B cell (primary cell): ENCODE data around the gene BHLHA15. TPM values are rescaled to one million over a fixed set of nuclear protein-coding genes. Genes with fewer than 3 reads are reported as not detected.

Source experiments
- ATAC-seq: fragments of 200-7000 bp; cut with Tn5 transposase; one replicate; pipeline ENCODE4 v1.10.0; 2021; ENCODE audit warnings: low read depth, mild to moderate bottlenecking, moderate number of reproducible peaks, moderate library complexity
- CTCF ChIA-PET: fragments of 350-600 bp; sonication (Branson Sonifier 250); formaldehyde crosslinking; loops from one replicate; lab custom pipeline; 2021; ENCODE audit warnings: antibody characterized with exemption, inconsistent platforms; lab: Charles Lee
- POLR2A ChIA-PET: fragments of 350-600 bp; sonication (Branson Sonifier 250); formaldehyde crosslinking; loops from one replicate; lab custom pipeline; 2021; ENCODE audit warnings: antibody characterized with exemption; lab: Charles Lee
- DNase-seq: peaks from one replicate; pipeline ENCODE4 v3.0.0; 2013
- H2AFZ ChIP-seq: 2 replicates; pipeline ENCODE4 v1.6.1; 2012; ENCODE audit warnings: mild to moderate bottlenecking, low read depth, low read length; ENCODE audit not compliant: insufficient read depth, poor library complexity, severe bottlenecking
- H3K27ac ChIP-seq, 2 donors: 1 replicate in 1 of 2; 2 replicates in 1 of 2; pipeline ENCODE4 v1.5.1; 2012 to 2013; ENCODE audit warnings: low read length in 2 of 2, mild to moderate bottlenecking in 2 of 2, moderate library complexity in 1 of 2
- H3K27me3 ChIP-seq, 4 experiments: fragments of 200-600 bp in 1 of 4; sonication (generic) in 1 of 4; replicated peaks in 1 of 4; 1 replicate in 2 of 4; 2 replicates in 2 of 4; pipeline versions ENCODE4 v1.6.1 to v1.7.0; 2013 to 2016; ENCODE audit warnings: low read length in 3 of 4, mild to moderate bottlenecking in 2 of 4, mixed read lengths in 1 of 4, moderate library complexity in 1 of 4; ENCODE audit not compliant: insufficient read depth in 4 of 4, control insufficient read depth in 3 of 4; ENCODE audit errors: control extremely low read depth in 1 of 4
- H3K36me3 ChIP-seq, 2 experiments: replicated peaks in 1 of 2; 1 replicate in 1 of 2; 2 replicates in 1 of 2; pipeline versions ENCODE4 v1.6.1 to v1.7.1; 2013; ENCODE audit warnings: low read length in 1 of 2; ENCODE audit not compliant: insufficient read depth in 2 of 2, control insufficient read depth in 1 of 2; ENCODE audit errors: control extremely low read depth in 1 of 2, extremely low read depth in 1 of 2
- H3K4me1 ChIP-seq, 2 donors: fragments of 200-600 bp in 1 of 2; sonication (generic) in 1 of 2; 1 replicate in 1 of 2; 2 replicates in 1 of 2; pipeline versions ENCODE4 v1.5.1 to v1.6.1; 2013 to 2017; ENCODE audit warnings: low read length in 2 of 2; ENCODE audit not compliant: control insufficient read depth in 2 of 2, insufficient read depth in 2 of 2
- H3K4me2 ChIP-seq: replicated peaks from 2 replicates; pipeline ENCODE3; 2012; ENCODE audit warnings: mild to moderate bottlenecking, low read depth, low read length; ENCODE audit not compliant: poor library complexity, severe bottlenecking
- H3K4me3 ChIP-seq, 5 experiments: fragments of 200-600 bp in 1 of 5; sonication (generic) in 1 of 5; 1 replicate in 3 of 5; 2 replicates in 2 of 5; pipeline versions ENCODE4 v1.5.1 to v1.7.0; 2011 to 2016; ENCODE audit warnings: low read length in 4 of 5, mild to moderate bottlenecking in 4 of 5, low read depth in 2 of 5, control low read depth in 1 of 5, moderate library complexity in 1 of 5; ENCODE audit not compliant: insufficient read depth in 1 of 5; ENCODE audit errors: control extremely low read depth in 1 of 5, extremely low read depth in 1 of 5
- H3K79me2 ChIP-seq: fragments of 200-600 bp; sonication (generic); one replicate; pipeline ENCODE4 v1.6.0; 2016; ENCODE audit warnings: low read length; ENCODE audit not compliant: control insufficient read depth, insufficient read depth
- H3K9ac ChIP-seq: fragments of 200-600 bp; sonication (generic); 2 replicates; pipeline ENCODE4 v1.6.1; 2017; ENCODE audit warnings: mild to moderate bottlenecking, low read length, moderate library complexity
- H3K9me3 ChIP-seq, 3 donors: one replicate each; pipeline versions ENCODE4 v1.6.1 to v1.7.1; 2013; ENCODE audit warnings: low read length in 2 of 3; ENCODE audit not compliant: control insufficient read depth in 2 of 3, insufficient read depth in 1 of 3; ENCODE audit errors: control extremely low read depth in 1 of 3
- H4K20me1 ChIP-seq: 2 replicates; pipeline ENCODE4 v1.6.0; 2012; ENCODE audit warnings: mild to moderate bottlenecking, low read length; ENCODE audit not compliant: insufficient read depth, control insufficient read depth, poor library complexity, severe bottlenecking
- H3K27ac Mint-ChIP-seq: one replicate; pipeline ENCODE4 v1.8.0; 2021; ENCODE audit warnings: mixed read lengths
- H3K27me3 Mint-ChIP-seq: one replicate; pipeline ENCODE4 v1.8.0; 2021; ENCODE audit warnings: mixed read lengths
- H3K4me1 Mint-ChIP-seq: one replicate; pipeline ENCODE4 v1.8.0; 2021; ENCODE audit warnings: mixed read lengths
- H3K4me3 Mint-ChIP-seq: one replicate; pipeline ENCODE4 v1.8.0; 2021; ENCODE audit warnings: mixed read lengths
- H3K9me3 Mint-ChIP-seq: one replicate; pipeline ENCODE4 v1.8.0; 2022; ENCODE audit warnings: mixed read lengths; ENCODE audit not compliant: insufficient read depth
- CTCF ChIP-seq: fragments of 200-600 bp; IDR thresholded peaks from one replicate; pipeline ENCODE4 v1.8.0; 2022; ENCODE audit warnings: antibody characterized with exemption, mild to moderate bottlenecking
- EZH2 ChIP-seq: IDR thresholded peaks from 2 replicates; pipeline ENCODE4 v1.6.1; 2012; ENCODE audit warnings: borderline replicate concordance, low read depth, mild to moderate bottlenecking, moderate library complexity, low read length; ENCODE audit not compliant: insufficient read depth, poor library complexity, severe bottlenecking
- WGBS: methylation state at CpG from one replicate; pipeline ENCODE4 v1.1.5; 2013; ENCODE audit warnings: missing lambda C conversion rate; ENCODE audit not compliant: insufficient coverage; 5-methylcytosine and 5-hydroxymethylcytosine counted together
- intact Hi-C: fragments of 100-400 bp; cut with micrococcal nuclease; formaldehyde crosslinking; loops from one replicate; pipeline ENCODE4 v1.10.0; 2022
- polyA plus RNA-seq: library from polyadenylated mRNA; depleted of rRNA; stranded (reverse); fragments of >200 nt; gene quantifications from 2 replicates; pipeline ENCODE4 v1.2.3, GENCODE V29; 2012
- total RNA-seq, 2 donors: library from RNA; stranded (reverse); fragments of 120-200 nt in 1 of 2; gene quantifications; 1 replicate in 1 of 2; 2 replicates in 1 of 2; pipeline versions ENCODE4 v1.2.3 to v1.2.4, GENCODE V29; 2013 to 2022

BHLHA15 gene
- total and polyA plus RNA-seq, 2 donors (not counting 1 experiment from before 2014, with no cell fraction given) = 0.74 to 2.2 TPM

GRCh38 chr7:98163269-98163668, 48.0 kb upstream of the BHLHA15 start:
- CTCF ChIA-PET = interaction anchor here (11.3 kb wide), 1 partner anchor 141 kb away, joined by 383 read pairs; no protein-coding TSS in a partner anchor
- ATAC-seq = no peak
- Mint-ChIP-seq H3K27ac (no peak overlapping the region), H3K4me1 (peaks cover 16% of the 10 kb centered on the region), H3K9me3 (no peaks in the 10 kb centered on the region), H3K4me3 (no peak overlapping the region), H3K27me3 (peaks cover 2% of the 10 kb centered on the region)
- Histone ChIP-seq H3K79me2 (peaks cover 4% of the 10 kb centered on the region), H2AFZ (no peak overlapping the region), H3K4me1 (peaks cover 3 to 7% of the 10 kb centered on the region in 2 donors), H3K27me3 (peaks cover 0 to 4% (median 0%) of the 10 kb centered on the region in 4 experiments), H3K4me3 (no peak overlapping the region), H3K9ac (no peak overlapping the region), H3K27ac (no peak overlapping the region), H4K20me1 (peaks cover 45% of the 10 kb centered on the region), H3K36me3 (no peaks in the 10 kb centered on the region), H3K4me2 (no peak overlapping the region), H3K9me3 (no peaks in the 10 kb centered on the region)
- WGBS = 89% methylated on average over 6 of the region's 7 CpGs
- no peak for DNase-seq
- intact Hi-C loops = loop anchor here (10.0 kb wide), 1 partner anchor 1058 kb away; no protein-coding TSS in a partner anchor
- POLR2A ChIA-PET = no interaction called here
- TF ChIP-seq EZH2 (no peak), CTCF (no peak)

- H3K27ac Mint-ChIP-seq = no peak overlapping the region
- peaks cover 46% of the 10 kb centered on the region for H4K20me1 ChIP-seq
- no peak overlapping the region for H3K9ac ChIP-seq
- intact Hi-C loops = loop anchor here (10.0 kb wide), 1 partner anchor 1059 kb away; no protein-coding TSS in a partner anchor
- CTCF ChIA-PET = interaction anchor here (1.9 to 11.3 kb wide), 5 partner anchors 16 to 142 kb away, joined by 8 to 383 read pairs (median 77); partner anchors contain the start of gene LMTK2
- peaks cover 3 to 9% of the 10 kb centered on the region in 2 donors for H3K4me1 ChIP-seq
- no peak overlapping the region for H3K4me3 Mint-ChIP-seq
- peaks cover 19% of the 10 kb centered on the region for H3K4me1 Mint-ChIP-seq
- H3K79me2 ChIP-seq = peaks cover 4% of the 10 kb centered on the region
- no peak overlapping the region for H3K4me3 ChIP-seq
- H3K36me3 ChIP-seq = no peaks in the 10 kb centered on the region
- peaks cover 4% of the 10 kb centered on the region for H3K27me3 Mint-ChIP-seq
- H2AFZ ChIP-seq = no peak overlapping the region
- WGBS = 93% methylated on average over 14 of the region's 16 CpGs
- no peak overlapping the region for H3K27ac ChIP-seq
- DNase-seq (no peak), ATAC-seq (no peak)
- no peak for TF ChIP-seq CTCF
- TF ChIP-seq EZH2 = no peak
- no peak overlapping the region for H3K4me2 ChIP-seq
- H3K27me3 ChIP-seq = peaks cover 0 to 4% (median 0%) of the 10 kb centered on the region in 4 experiments
- POLR2A ChIA-PET = no interaction called here
- no peaks in the 10 kb centered on the region for H3K9me3 Mint-ChIP-seq
- no peaks in the 10 kb centered on the region for H3K9me3 ChIP-seq
These were observed 47.3 kb upstream of the BHLHA15 start for GRCh38 chr7:98163704-98164494.
